NCI-H187 (cell line): ENCODE data around the gene TRIM59.
A peak's percentile ranks its signal among the peaks of the same experiment; 100 is the strongest.

Experiments used
- DNase-seq, 2 experiments: peaks; one replicate each; lab custom pipeline; 2025; lab: John Stamatoyannopoulos, UW

Gene TRIM59

DNA sequence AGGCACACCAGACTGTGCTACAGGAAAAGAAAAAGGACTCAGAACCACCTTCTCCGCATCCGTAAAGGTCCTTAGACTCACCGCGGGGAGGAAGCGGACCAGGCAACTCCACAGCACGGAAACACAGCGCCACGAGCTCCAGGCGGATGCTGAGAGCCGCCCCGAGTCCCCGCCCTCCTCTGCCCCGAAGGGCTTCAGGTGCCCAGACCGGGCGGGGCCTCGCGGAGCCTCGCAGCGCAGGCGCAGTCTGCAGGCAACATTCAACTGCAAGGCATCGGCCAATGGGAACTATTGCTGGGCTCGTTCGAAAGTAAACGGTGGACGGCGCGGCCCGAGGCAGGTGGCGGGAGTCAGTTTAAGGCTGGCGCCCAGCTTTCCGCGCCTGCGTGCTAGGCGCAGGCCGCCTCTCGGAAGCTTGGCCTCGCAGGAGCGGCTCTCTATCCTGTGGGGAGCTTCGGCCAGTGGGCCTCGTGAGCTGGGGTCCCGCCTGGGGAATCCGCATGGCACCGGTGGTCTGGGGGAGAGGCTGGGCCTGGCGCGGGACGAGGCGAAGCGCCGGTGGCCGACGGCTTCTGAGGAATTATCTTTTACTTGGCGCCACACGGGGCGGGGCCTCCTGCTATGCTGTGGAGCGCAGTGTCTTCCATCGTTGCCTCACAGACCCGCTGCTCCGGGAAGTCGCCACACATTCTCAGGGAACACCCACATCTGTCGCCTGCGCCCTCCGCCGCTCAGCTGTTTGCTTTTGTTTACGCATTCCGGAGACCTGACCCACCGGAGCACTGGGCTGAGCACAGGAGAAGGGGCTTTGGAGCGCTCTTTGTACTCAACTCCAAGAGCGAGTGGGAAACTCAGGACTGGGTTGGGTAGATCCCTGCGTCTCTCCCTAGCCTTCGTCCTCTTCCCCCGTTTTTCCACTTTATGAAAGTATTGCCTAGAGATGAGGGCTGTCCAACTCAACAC is at the start of gene TRIM59:
TSS of gene TRIM59 (minus strand) at position 151 of the 963 bp plus-strand sequence. CDS start 10,603 bp downstream, outside the sequence.
- peak; percentile 43 to 63 for DNase-seq

- no peak for DNase-seq
Measured at GRCh38 chr3:160498202-160498601, 48.6 kb upstream of the TRIM59 start.

- no peak for DNase-seq
Measured at GRCh38 chr3:160490166-160490565, 40.6 kb upstream of the TRIM59 start.

DNA sequence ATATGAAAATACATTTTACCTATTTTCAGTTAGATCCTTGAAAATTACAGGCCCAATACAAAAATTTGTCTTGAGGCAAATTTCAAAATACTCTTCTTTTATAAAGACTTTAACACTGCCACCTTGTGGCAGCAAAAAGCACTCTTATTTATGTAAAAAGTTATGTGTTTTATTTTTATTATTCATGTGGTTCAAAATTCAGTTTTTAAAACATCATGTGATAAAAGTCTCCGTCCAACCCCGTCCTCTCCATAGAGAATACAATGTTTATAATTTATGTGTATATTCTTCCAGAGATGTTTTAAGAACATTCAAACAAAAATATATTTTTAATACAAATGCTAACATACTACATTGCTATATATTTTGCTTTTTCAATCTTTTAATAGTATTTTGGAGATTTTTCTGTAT is 36.9 kb upstream of the TRIM59 start:
- DNase-seq = peak in 1 of 2 experiments; percentile 4

DNA sequence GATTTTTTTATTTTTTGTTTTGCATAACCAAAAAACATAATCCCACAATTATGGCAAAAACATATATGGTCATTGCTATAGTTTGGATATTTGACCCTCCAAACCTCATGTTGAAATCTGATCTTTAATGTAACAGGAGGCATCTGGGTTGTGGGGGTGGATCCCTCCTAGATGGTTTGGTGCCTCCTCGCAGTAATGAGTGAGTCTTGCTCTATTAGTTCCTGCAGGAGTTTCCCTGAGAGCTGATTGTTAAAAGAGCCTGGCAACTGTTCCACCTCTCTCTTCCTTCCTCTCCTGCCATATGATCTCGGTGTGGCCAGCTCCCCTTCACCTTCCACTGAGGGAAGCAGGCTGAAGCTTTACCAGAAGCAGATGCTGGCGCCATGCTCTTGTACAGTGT is 33.2 kb upstream of the TRIM59 start:
- no peak for DNase-seq

DNA sequence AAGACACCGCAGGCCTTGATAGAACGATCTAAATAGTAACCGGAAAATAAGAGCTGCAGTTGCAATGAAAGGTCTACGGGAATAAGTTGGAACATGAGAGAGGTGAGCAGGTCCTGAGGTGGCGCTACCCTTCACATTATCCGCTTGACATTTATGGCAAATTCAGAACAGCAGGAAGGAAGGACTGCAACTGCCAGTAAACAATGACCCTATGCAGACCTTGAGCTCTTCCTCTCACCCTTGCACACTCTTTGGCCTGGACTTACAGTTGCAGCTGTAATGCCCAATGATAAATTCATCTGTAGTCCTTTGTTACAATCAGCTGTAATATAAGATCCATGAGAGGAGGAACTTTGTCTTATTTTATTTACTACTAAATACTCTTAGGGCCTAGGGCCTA is 32.3 kb upstream of the TRIM59 start:
- no peak for DNase-seq

DNA sequence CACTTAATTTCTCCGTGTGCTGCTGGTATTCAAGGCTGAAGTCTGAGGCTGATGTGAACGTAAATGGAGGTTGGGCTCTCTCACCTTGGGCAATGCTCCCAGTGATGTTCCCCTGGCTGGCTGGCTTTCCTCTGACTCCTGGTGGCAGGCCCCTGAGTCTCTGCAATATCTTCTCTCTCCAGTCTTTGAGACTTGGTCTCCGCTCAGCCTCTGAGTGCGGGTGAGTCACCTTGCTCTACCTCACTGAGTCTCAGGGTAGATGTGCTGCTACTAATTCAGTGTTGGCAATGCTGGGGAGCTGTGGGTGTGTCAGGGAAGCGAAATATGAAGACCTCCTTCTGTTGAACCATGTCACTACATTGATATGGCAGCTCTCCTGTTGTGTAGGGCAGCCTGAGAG is 31.3 kb upstream of the TRIM59 start:
- DNase-seq = no peak

DNA sequence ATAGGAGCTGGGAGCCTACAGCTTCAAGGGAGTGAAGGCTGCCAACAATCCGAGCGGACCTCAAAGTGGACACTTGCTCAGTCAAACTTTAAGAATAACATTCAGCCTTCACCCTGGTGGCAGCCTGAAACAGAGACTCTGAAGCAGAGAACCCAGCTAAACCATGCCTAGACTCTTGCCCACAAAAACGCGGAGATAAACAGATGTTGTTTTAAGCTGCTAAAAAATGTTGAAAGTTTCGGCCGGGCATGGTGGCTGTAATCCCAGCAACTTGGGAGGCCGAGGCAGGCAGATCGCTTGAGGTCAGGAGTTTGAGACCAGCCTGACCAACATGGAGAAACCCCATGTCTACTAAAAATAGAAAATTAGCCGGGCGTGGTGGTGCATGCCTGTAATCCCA is 29.8 kb upstream of the TRIM59 start:
- no peak for DNase-seq

DNA sequence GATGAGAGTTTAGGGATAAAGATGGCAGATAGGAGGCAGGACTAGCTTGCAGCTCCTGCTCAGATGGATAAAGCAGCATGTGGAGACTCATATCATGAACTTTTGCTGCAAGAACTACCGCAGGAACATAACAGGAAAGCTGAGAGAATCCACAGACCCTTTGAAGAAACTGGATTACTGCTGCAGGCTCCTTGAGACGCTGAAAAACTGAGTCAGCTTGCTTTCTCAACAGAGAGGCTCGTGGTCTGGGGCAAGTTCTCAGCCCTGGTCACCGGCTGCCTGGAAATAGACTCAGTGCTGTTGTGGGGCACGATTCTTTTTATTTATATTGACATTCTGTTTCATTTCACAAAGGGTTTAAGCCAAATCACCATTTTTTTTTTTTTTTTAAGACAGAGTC is 28.8 kb upstream of the TRIM59 start:
- no peak for DNase-seq

- no peak for DNase-seq
Measured at GRCh38 chr3:160477750-160478149, 28.2 kb upstream of the TRIM59 start.

GRCh38 chr3:160475884-160476283 is 26.3 kb upstream of the TRIM59 start:
- DNase-seq = no peak

- no peak for DNase-seq
Measured at GRCh38 chr3:160475153-160475552, 25.6 kb upstream of the TRIM59 start.

GRCh38 chr3:160474416-160474838 is 24.8 kb upstream of the TRIM59 start:
- no peak for DNase-seq

DNA sequence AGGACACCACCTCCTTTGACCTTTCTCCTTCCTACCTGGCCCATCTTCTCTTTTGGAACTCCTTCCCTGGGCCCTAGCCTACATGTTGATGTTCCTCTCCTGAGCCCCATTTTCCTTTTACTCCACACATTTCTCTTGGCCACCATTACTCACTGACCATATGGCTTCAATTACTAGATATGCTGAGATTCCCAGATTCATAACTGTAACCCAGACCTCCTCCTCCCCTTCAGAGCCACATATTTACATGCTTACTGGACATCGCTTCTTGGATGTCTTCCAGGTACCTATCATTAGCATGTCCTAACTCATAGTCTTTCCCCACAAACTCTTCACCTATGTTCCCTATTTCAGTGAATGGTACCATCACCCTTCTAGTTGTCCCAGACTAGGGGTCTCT is 24.4 kb upstream of the TRIM59 start:
- DNase-seq = no peak

GRCh38 chr3:160473221-160473620 is 23.6 kb upstream of the TRIM59 start:
- DNase-seq = no peak

- DNase-seq = no peak
Measured at GRCh38 chr3:160472344-160472743, 22.8 kb upstream of the TRIM59 start.

- DNase-seq = no peak
Measured at GRCh38 chr3:160471892-160472291, 22.3 kb upstream of the TRIM59 start.

DNA sequence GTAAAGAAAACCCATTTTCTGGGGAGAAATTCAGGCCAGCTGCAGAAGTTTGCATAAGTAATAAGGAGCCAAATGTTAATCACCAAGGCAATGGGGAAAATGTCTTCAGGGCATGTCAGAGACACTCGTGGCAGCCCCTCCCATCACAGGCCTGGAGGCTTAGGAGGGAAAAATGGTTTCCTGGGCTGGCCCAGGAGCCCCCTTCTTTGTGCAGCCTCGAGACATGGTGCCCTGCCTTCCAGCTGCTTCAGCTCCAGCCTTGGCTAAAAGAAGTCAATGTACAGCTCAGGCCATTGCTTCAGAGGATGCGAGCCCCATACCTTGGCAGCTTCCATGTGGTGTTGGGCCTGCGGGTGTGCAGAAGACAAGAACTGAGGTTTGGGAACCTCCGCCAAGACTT is 20.6 kb upstream of the TRIM59 start:
- no peak for DNase-seq

DNA sequence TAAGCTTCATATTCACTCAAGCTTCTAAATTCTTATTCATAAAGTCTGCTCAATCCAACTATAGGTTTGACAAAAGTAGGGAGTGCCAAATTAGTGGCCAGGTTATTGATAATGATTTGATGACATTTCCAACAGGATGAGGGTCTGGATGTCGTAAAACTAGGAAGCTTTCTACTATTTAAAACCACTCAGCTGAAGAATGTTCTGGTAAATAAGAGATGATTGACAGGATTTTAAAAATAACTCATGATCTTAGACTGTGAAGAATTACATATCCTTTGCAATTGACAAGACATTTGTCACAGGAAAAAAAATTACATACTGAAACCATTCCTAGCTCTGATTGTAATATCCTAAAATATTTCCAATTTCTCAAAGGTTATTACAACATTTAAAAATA is 15.4 kb upstream of the TRIM59 start:
- DNase-seq = no peak

GRCh38 chr3:160464321-160464720 is 14.7 kb upstream of the TRIM59 start:
- no peak for DNase-seq

DNA sequence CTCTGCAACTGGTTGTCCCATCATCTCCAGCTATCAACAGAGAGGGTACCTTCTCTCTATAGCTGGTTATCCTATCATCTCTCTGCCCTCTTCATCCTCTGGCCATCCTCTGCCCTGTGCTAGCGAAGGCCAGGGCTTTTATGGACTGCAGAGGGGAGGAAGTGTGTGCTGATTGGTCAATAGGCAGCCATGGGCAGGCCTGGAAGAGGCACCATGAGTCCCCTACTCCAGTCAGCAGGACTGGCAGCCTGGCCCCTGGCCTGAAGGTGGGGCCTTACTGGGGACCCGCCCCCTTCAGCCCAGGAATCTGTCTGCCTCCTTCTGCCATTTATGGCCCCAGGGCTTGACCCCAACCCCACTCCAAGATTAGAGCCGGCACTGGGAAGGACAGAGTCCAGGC is 10.4 kb upstream of the TRIM59 start:
- no peak for DNase-seq

GRCh38 chr3:160459450-160459970 is 9.9 kb upstream of the TRIM59 start:
- no peak for DNase-seq

DNA sequence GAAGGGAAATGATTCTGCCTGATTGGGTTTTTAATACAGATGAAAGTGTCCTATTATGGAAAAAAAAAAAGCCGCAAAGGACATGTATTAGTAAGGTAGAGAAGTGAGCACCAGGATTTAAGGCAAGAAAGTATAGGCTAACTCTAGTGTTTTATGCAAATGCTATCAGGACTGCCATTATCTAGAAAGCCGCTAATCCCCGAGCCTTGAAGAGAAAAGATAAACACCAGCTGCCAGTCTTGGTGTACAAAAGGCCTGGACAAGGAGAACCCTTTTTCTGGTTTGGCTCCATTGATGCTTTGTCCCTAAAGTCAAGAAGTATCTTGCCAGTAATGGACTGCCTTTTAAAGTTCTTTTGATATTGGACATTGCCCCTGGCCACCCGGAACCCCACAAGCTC is 8.6 kb upstream of the TRIM59 start:
- no peak for DNase-seq

- DNase-seq = no peak
Measured at GRCh38 chr3:160455846-160456245, 6.3 kb upstream of the TRIM59 start.
